Activated naive CD4-positive, alpha-beta T cell treated with anti-CD3 and anti-CD28 coated beads, Interleukin-2, amount 50 U/mL, for 24 hours (primary cell): ENCODE measurements around the gene NES.

Experiments used
- H3K27ac Mint-ChIP-seq: one replicate; pipeline ENCODE4 v1.8.0; 2021; ENCODE audit warnings: mild to moderate bottlenecking, mixed read lengths
- H3K27me3 Mint-ChIP-seq: one replicate; pipeline ENCODE4 v1.8.0; 2021; ENCODE audit warnings: mixed read lengths
- H3K36me3 Mint-ChIP-seq: one replicate; pipeline ENCODE4 v1.8.0; 2021; ENCODE audit warnings: mixed read lengths
- H3K4me1 Mint-ChIP-seq: one replicate; pipeline ENCODE4 v1.8.0; 2021; ENCODE audit warnings: mixed read lengths
- H3K4me3 Mint-ChIP-seq: one replicate; pipeline ENCODE4 v1.8.0; 2021; ENCODE audit warnings: mild to moderate bottlenecking, mixed read lengths
- H3K9me3 Mint-ChIP-seq: one replicate; pipeline ENCODE4 v1.8.0; 2021; ENCODE audit warnings: mixed read lengths

Gene NES

DNA sequence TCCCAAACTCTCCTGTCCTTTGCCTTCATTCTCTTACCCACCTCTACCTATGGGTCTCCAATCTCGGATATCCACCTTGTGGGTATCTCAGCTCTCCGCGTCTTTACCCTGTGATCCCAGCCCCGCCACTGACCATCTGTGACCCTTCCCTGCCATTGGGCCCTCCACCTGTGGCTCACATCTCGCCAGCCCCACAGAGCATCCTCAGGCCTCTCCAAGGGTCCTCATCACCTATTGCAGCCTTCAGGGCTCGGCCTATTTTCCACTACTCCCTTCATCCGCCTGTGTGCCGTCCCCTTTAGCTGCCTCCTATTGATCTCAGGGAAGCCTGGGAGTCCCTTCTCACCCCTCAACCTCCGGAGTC, 24.2 kb downstream of the NES start:
- Mint-ChIP-seq H3K9me3 (no peaks in the 10 kb centered on the region), H3K4me3 (no peak overlapping the region), H3K36me3 (no peaks in the 10 kb centered on the region), H3K4me1 (peaks cover 21% of the 10 kb centered on the region), H3K27ac (no peak overlapping the region), H3K27me3 (peaks cover 60% of the 10 kb centered on the region)

GRCh38 chr1:156652131-156652991, 24.8 kb downstream of the NES start:
- Mint-ChIP-seq H3K36me3 (no peaks in the 10 kb centered on the region), H3K27me3 (peaks cover 64% of the 10 kb centered on the region), H3K4me3 (no peak overlapping the region), H3K9me3 (no peaks in the 10 kb centered on the region), H3K27ac (no peak overlapping the region), H3K4me1 (peaks cover 17% of the 10 kb centered on the region)

DNA sequence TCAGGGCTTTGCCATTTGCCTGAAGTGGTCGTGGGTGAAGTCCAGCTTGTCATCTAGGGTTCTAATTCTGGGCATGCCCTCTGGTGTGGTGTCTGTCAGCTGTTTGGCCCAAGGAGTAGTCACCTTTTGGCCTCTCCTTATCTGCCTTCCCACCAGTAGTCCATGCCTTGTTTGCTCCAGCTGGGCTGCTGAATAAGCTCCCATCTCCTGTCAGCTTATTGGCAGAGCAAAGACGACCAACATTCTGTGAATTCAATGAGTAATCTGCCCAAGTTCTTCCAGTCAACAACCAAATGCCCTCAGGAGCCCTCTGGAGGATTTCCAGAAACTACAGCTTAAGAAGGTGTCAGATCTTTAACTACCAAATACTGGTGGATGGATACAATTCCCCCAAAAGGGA, 28.3 kb downstream of the NES start:
- no peaks in the 10 kb centered on the region for H3K9me3 Mint-ChIP-seq
- no peaks in the 10 kb centered on the region for H3K4me1 Mint-ChIP-seq
- H3K36me3 Mint-ChIP-seq: no peaks in the 10 kb centered on the region
- H3K4me3 Mint-ChIP-seq: no peak overlapping the region
- H3K27ac Mint-ChIP-seq: no peak overlapping the region
- H3K27me3 Mint-ChIP-seq: peaks cover 57% of the 10 kb centered on the region

DNA sequence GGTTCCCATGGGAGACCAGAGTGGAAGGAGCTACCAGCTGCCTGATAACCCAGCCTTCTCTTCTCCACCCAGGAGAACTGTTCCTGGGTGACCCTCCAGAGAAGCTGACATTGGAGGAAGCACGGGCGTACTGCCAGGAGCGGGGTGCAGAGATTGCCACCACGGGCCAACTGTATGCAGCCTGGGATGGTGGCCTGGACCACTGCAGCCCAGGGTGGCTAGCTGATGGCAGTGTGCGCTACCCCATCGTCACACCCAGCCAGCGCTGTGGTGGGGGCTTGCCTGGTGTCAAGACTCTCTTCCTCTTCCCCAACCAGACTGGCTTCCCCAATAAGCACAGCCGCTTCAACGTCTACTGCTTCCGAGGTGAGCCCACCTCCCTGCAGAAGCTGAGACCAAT, 28.7 kb downstream of the NES start:
- Mint-ChIP-seq H3K4me1 (peaks cover 4% of the 10 kb centered on the region), H3K4me3 (no peak overlapping the region), H3K36me3 (no peaks in the 10 kb centered on the region), H3K27ac (no peak overlapping the region), H3K27me3 (peaks cover 56% of the 10 kb centered on the region), H3K9me3 (no peaks in the 10 kb centered on the region)

GRCh38 chr1:156647351-156647750, 29.9 kb downstream of the NES start:
- peaks cover 56% of the 10 kb centered on the region for H3K27me3 Mint-ChIP-seq
- H3K9me3 Mint-ChIP-seq: no peaks in the 10 kb centered on the region
- H3K4me1 Mint-ChIP-seq: peaks cover 13% of the 10 kb centered on the region
- no peak overlapping the region for H3K4me3 Mint-ChIP-seq
- H3K27ac Mint-ChIP-seq: no peak overlapping the region
- no peaks in the 10 kb centered on the region for H3K36me3 Mint-ChIP-seq

GRCh38 chr1:156646738-156647211, 30.4 kb downstream of the NES start:
- H3K36me3 Mint-ChIP-seq: no peaks in the 10 kb centered on the region
- H3K27ac Mint-ChIP-seq: no peak overlapping the region
- H3K9me3 Mint-ChIP-seq: no peaks in the 10 kb centered on the region
- peaks cover 14% of the 10 kb centered on the region for H3K4me1 Mint-ChIP-seq
- H3K4me3 Mint-ChIP-seq: no peak overlapping the region
- peaks cover 53% of the 10 kb centered on the region for H3K27me3 Mint-ChIP-seq

DNA sequence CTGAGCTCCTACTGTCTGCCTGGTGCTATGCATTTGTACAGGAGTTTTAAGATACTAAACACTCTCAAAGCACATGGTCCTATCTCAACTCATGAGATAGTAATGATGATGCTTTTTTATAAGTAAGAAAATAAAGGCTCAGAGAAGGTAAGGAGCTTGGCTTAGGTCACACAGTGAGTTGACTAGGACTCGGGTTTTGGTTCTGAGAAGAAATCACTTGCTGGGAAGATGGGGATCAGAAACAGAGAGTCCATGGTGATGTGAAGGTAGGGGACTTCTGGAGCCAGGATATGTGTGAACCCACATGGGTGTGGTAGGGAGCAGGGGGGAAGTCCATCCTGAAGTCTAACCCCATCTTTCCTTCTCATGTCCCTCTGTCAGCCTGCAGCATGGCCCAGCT, 31.5 kb downstream of the NES start:
- no peak overlapping the region for H3K27ac Mint-ChIP-seq
- H3K4me1 Mint-ChIP-seq: peaks cover 25% of the 10 kb centered on the region
- no peaks in the 10 kb centered on the region for H3K36me3 Mint-ChIP-seq
- H3K27me3 Mint-ChIP-seq: peaks cover 60% of the 10 kb centered on the region
- no peak overlapping the region for H3K4me3 Mint-ChIP-seq
- no peaks in the 10 kb centered on the region for H3K9me3 Mint-ChIP-seq

- Mint-ChIP-seq H3K36me3 (no peaks in the 10 kb centered on the region), H3K4me1 (peaks cover 26% of the 10 kb centered on the region), H3K27ac (peak overlapping the region; percentile 68), H3K9me3 (no peaks in the 10 kb centered on the region), H3K27me3 (peaks cover 60% of the 10 kb centered on the region), H3K4me3 (no peak overlapping the region)
Observed at GRCh38 chr1:156645056-156645455, 32.2 kb downstream of the NES start.

GRCh38 chr1:156644640-156645039, 32.6 kb downstream of the NES start:
- Mint-ChIP-seq H3K36me3 (no peaks in the 10 kb centered on the region), H3K4me3 (no peak overlapping the region), H3K27ac (no peak overlapping the region), H3K9me3 (no peaks in the 10 kb centered on the region), H3K27me3 (peaks cover 63% of the 10 kb centered on the region), H3K4me1 (peaks cover 26% of the 10 kb centered on the region)

DNA sequence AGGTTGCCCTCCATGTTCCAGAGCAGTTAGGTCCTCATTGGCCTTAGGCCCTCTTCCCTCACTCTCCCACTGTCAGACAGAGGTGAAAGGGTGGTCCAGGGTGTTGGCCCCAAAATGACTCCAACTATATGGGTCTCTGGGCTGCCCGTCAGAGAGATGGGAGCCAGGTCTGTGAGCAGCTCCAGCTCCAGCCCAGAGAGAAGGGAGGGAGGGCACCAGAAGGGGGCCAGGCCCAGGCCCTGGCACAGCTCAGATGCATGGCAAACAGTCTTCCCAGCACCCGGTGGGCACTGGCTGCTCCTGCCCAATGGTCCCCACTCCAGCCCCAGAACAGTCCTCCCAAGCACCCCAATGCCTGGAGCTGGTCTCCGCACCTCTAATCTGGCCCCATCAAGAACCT, 33.1 kb downstream of the NES start:
- H3K9me3 Mint-ChIP-seq: no peaks in the 10 kb centered on the region
- peaks cover 65% of the 10 kb centered on the region for H3K27me3 Mint-ChIP-seq

GRCh38 chr1:156643778-156644092, 33.5 kb downstream of the NES start:
- Mint-ChIP-seq H3K27me3 (peaks cover 65% of the 10 kb centered on the region), H3K9me3 (no peaks in the 10 kb centered on the region), H3K4me3 (no peak overlapping the region), H3K4me1 (peaks cover 26% of the 10 kb centered on the region), H3K36me3 (no peaks in the 10 kb centered on the region), H3K27ac (peak overlapping the region; percentile 1)

More for the DNA sequence above, 33.1 kb downstream of the NES start:
- Mint-ChIP-seq H3K4me3 (no peak overlapping the region), H3K4me1 (peaks cover 26% of the 10 kb centered on the region), H3K27ac (no peak overlapping the region), H3K36me3 (no peaks in the 10 kb centered on the region)

- H3K9me3 Mint-ChIP-seq: no peaks in the 10 kb centered on the region
- peak overlapping the region; percentile 54 for H3K4me3 Mint-ChIP-seq
- peaks cover 26% of the 10 kb centered on the region for H3K4me1 Mint-ChIP-seq
- H3K36me3 Mint-ChIP-seq: no peaks in the 10 kb centered on the region
- peaks cover 65% of the 10 kb centered on the region for H3K27me3 Mint-ChIP-seq
- peak overlapping the region; percentile 1 for H3K27ac Mint-ChIP-seq
Observed at GRCh38 chr1:156643049-156643777, 34.0 kb downstream of the NES start.

- H3K4me3 Mint-ChIP-seq: peak overlapping the region; percentile 54
- no peak overlapping the region for H3K27ac Mint-ChIP-seq
- peaks cover 26% of the 10 kb centered on the region for H3K4me1 Mint-ChIP-seq
- H3K27me3 Mint-ChIP-seq: peaks cover 63% of the 10 kb centered on the region
- no peaks in the 10 kb centered on the region for H3K36me3 Mint-ChIP-seq
- H3K9me3 Mint-ChIP-seq: no peaks in the 10 kb centered on the region
Observed at GRCh38 chr1:156642265-156643048, 34.8 kb downstream of the NES start.

GRCh38 chr1:156641761-156642264, 35.4 kb downstream of the NES start, which contains the start of gene BCAN:
BCAN (plus strand) TSS chr1:156642117; CDS start chr1:156646055, 3,938 bp downstream.
- peaks cover 62% of the 10 kb centered on the region for H3K27me3 Mint-ChIP-seq
- peak within 1 kb of the TSS; percentile 74 for H3K4me3 Mint-ChIP-seq

More at GRCh38 chr1:156641761-156642264, 35.4 kb downstream of the NES start, which contains the start of gene BCAN:
- H3K36me3 Mint-ChIP-seq: no peaks in the 10 kb centered on the region
- H3K4me1 Mint-ChIP-seq: peaks cover 26% of the 10 kb centered on the region
- no peak within 1 kb of the TSS for H3K27ac Mint-ChIP-seq
- H3K9me3 Mint-ChIP-seq: no peaks in the 10 kb centered on the region
